Left hindlimb (tissue), 1 donor: ENCODE data around the gene ADCY3.
"Not testable (repeated sequence)": the region's sequence is repeated elsewhere in the genome, so short reads cannot be mapped to it uniquely, and the experiment has no call there.

Source experiments
- DNase-seq: peaks from one replicate; pipeline ENCODE4 v3.0.0-alpha.2; 2018

ADCY3 gene

DNA sequence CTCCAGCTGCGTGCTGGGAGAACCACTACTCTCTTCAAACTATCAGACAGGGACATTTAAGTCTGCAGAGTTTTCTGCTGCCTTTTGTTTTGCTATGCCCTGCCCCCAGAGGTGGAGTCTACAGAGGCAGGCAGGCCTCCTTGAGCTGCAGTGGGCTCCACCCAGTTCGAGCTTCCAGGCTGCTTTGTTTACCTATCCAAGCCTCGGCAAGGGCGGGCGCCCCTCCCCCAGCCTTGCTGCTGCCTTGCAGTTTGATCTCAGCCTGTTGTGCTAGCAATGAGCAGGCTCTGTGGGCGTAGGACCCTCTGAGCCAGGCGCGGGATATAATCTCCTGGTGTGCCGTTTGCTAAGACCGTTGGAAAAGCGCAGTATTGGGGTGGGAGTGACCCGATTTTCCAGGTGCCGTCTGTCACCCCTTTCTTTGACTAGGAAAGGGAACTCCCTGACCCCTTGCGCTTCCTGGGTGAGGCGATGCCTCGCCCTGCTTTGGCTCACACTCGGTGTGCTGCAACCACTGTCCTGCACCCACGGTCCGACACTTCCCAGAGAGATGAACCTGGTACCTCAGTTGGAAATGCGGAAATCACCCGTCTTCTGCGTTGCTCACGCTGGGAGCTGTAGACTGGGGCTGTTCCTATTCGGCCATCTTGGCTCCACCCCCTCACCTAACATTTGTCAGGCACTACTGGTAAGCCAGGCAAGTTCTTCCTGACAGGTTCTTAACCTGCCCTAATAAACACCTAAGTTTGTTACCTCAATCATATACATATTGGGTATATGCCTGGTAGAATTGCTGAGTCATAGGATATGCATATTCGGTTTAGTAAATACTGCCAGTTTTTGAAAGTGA lies 114.0 kb downstream of the ADCY3 start:
- DNase-seq, result not testable (repeated sequence)

DNA sequence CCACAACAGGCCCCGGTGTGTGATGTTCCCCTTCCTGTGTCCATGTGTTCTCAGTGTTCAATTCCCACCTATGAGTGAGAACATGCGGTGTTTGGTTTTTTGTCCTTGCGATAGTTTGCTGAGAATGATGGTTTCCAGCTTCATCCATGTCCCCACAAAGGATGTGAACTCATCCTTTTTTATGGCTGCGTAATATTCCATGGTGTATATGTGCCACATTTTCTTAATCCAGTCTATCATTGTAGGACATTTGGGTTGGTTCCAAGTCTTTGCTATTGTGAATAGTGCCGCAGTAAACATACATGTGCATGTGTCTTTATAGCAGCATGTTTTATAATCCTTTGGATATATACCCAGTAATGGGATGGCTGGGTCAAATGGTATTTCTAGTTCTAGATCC lies 119.5 kb downstream of the ADCY3 start:
- not testable (repeated sequence) for DNase-seq

DNA sequence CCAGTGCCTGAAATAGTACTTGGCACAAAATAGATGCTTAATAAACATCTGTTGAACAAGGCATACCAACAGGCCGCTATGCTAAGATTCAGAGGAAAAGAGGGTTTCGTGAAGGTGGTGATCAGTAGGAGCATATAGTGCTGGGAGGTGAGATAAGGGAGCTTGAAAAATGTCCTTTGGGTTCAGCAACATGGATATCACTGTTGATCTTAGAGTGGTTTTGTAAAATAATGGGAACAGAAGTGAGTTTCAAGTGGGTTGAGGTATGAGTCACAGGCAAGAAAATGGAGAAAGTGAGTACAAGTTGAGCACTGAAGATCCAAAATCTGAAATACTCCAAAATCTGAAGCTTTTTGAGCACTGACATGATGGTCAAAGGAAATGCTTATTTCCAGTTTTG lies 122.4 kb downstream of the ADCY3 start:
- no peak for DNase-seq

DNA sequence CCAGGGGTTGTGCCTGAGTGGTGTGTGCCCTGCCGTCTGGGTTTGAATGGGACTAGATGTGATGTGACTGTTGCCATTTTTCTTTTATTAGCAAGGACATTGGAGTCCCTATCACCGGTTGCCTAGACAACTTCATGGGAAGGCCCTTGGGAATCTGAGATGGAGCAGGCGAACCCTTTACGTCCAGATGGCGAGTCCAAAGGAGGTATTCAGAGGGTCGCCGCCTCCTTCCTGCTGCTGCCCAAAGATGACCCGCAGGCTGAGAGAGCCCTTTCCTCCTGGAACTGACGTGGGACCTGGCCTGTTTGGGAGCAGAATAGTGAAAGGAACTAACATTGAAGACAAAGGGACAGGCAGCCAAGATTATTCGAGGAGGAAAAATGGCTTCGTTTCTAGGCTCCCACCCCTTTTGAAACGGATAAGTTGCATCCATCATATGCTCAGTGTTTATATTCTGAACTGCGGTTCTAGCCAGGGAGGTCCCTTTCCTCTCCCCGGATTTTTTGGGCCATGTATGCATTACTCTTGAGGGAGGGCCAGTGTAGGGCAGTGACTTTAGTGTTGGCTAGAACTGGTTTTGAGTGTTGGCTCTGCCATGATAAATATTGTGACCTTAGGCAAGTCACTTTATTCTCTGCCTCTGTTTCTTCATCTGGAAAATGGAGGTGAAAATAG lies 126.1 kb downstream of the ADCY3 start:
- DNase-seq, result peak; percentile 53

DNA sequence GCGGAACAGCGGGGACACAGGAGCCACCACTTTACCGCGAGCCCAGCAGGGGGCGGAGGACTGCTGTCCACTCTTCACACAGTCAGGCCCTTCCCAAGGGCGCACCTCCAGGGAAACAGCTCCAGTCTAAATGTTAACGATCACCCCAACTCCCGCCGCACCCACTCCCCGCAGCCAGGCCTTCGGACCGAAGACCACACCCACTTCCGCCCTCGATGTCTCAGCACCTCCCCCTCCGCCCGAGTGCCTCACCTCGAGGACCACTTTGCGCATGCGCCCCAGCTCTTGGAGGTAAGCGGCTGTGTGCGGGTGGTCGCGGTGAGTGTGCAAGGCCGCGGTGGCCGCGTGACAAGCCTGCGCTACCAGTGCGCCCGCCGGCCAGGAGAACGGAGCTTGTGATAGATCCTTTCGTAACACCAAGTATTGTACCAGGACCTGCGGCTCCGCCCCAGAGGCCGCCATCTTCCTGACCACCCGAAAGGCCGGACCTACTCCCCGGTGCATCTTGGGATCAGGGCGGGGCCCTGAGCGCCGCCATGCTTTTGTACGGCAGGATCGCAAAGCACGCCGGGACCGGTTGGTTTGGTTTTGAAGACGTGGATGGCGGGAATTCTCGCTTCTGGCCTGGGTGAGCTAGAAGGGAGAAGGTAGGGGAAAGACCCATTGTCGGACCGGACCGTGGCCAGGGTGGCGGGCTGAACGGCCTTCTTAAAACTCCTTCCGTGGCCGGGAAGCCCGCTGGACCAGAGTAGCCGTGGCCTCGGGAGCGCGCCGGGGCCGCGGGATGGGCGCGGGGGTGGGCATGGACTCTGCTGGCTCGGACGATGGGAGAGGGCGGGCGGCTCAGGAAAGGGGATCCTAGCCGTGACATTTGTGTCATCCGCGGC lies 126.9 kb downstream of the ADCY3 start, which contains the start of the genes CENPO and PTRHD1:
CENPO (plus strand) TSS at position 552 of the 887 bp plus-strand sequence. CDS start 495 bp downstream, outside the sequence.
PTRHD1 (minus strand) TSS at position 518 of the 887 bp plus-strand sequence; CDS start at position 504, 14 bp downstream.
- peak; percentile 98 for DNase-seq

DNA sequence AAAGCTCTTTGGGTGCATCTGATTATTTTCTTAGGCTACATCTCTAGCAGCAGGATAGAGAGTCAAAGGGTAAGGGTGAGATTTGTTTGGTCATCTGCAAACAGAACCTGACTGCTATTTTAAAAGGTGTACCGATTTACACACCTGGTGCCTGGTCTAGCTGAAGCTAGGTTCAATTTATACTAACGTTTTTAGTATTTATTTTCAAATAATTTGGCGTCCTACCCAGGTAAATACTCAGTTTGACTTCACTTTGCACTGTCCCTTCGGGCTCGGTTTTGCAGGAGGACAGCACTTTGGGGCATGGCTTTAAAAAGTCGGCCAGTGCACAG lies 127.5 kb downstream of the ADCY3 start:
- DNase-seq, result no peak

DNA sequence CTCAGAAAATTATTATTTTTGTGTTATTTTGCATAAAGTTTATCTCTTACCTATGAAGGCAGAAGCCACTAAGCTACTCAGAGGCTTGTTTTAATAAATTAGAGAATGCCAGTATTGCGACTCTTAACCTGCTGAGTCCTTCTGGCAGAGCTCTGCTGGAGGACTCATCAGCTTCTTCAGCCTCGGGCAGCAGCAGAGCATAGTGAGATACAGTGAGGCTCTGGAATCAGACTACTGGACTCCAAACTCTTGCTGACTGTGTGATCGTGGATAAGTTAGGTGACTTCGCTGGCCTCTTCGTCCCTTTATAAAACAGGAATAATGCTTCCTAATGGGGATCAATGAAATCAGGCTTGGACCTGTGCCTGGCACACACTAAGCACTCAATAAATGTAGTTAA lies 128.6 kb downstream of the ADCY3 start:
- DNase-seq, result no peak

DNA sequence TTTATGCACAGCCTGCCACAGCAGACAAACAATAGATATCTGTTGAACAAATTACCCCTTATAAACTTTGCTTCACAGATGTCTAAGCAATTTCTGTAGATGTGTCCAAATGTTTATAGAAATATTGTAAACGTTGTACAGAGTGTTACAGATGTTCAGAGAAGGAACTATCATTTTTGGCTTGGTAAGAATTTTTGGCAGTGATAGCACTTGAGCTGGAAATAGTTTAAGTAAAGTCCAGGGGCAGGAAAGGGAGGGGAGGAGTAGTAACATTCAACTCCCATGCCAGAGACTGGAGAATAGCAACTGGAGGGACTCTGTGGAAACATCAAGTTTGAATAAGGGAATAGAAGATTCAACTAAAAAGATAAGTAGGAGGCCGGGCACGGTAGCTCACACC lies 131.2 kb downstream of the ADCY3 start:
- no peak for DNase-seq

DNA sequence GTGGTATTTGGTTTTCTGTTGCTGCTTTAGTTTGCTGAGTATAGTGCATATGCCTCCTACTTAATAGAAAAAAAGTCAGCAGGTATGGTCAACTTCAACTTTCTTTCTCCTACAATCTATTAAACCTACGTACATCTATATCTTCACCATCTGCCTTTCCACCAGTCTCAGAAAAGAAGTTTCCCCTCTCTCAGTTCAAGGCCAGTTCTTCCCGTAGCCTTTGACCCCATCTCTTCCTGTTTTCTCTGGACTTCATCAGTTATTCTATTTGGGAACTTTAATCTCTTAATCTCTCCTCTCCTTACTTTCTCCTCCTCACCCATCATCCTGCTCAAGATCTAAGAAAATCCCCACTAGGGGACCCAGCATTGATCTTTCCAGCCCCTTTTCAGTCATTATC lies 132.5 kb downstream of the ADCY3 start:
- DNase-seq, result no peak

DNA sequence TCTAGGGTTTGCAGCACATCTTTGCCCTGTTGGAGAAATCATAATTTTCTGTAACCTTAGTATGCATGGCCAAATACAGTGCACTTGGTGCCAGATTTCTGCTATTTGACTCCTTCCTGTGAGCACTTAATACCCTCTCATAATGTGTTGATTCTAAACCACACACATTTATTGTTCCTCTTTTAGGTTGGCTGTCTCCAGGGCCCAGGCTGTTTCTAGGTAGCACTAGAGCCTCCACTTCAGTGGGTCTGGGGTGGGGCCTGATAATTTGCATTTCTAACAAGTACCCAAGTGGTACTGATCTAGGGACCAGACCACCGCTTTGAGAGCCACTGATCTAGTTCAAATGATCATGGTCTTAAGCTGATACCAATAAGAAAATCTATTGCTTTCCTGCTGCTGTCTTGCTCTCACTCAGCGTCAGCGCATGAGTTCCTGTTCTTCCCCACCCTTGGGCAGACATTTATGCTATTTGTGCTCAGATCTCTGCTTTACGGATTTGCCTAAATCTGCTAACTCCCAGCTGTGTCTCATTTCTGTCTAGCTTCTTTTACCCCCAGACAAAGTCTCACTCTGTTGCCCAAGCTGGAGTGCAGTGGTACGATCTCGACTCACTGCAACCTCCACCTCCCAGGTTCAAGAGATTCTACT lies 134.2 kb downstream of the ADCY3 start:
- DNase-seq, result no peak

DNA sequence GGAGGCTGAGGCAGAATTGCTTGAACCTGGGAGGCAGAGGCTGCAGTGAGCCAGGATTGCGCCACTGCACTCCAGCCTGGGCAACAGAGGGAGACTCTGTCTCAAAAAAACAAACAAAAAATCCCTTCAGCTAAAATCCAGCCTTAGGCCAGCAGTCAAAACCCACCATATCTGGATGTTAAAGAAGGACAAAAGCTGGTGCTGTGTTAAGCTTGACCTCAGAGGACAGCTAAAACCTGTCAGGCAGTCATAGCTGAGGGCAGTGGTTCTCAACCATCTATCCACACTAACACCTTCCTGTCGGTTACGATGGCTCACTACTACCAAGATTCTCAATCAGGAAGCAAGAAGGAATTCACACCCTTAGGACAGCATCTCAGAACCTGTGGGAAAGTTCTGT lies 136.4 kb downstream of the ADCY3 start:
- no peak for DNase-seq

DNA sequence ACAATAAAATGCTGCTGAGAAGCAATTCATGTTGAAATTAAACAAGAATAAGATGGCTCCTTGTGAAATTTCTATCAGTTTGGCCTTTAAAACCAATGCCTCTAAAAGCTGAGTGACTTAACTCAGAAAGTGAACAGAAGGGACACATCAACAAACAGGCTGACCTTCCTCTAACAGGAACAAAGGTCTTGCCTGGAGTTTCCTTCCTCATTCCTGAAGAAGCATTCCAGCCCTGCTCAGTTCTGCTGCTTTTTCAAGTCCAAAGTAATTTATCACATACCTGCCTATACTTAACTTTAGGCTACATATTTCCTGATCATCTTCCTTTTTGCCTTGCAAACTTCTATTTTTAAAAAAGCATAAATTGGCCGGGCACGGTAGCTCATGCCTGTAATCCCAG lies 140.9 kb downstream of the ADCY3 start:
- DNase-seq, result no peak

DNA sequence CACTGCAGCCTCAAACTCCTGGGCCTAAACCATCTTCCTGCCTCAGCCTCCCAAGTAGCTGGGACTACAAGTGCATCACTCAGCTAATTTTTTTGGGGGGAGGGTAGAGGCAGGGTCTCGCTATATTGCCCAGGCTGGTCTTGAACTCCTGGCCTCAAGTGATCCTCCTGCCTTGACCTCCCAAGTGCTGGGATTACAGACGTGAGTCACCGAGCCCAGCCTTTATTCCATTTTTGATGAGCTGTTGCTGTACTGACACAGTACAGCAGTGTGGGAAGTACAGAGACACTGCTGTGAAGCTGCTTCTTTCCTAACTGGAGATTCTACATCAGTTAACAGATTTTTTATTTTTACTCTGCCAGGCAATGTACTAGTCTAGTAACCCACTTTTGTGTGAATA lies 145.7 kb downstream of the ADCY3 start:
- no peak for DNase-seq

DNA sequence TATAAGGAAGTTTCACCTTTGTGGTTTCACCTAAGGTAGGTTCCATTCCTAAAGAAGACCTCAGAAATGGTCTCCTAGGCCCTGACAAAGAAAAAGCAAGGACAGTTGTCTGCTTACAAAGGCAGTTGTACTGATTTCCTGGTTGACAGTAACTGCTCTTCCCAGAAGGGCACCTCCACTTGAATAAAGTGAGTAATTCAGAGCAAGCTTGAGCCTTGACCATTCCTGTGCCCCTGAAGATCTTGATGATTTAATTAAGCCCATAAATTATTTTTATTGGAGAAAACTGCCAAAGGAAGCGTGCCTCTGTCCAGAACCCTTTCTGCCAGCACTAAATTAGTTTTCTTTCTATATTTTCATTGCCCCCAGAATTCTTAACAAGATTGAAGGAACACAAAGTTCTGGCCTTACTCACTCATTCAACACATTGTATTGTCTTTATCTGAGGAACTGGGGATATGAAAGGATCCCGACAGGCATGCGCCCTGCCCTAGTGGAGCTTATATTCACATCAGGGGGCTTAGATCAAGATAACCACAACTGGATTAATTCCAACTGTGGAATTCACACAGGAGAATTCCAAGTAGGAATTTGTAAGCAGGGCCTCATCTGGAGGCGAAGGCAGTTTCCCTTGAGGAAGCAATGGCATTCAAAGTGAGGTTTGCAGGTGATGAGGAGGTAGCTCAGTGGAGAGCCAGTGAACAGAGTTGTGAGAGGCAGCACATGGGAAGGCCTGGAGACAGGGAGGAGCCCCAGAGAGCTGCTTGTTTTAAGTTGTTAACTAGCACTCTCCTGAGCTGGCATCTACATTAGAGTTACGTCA lies 148.1 kb downstream of the ADCY3 start:
- no peak for DNase-seq

DNA sequence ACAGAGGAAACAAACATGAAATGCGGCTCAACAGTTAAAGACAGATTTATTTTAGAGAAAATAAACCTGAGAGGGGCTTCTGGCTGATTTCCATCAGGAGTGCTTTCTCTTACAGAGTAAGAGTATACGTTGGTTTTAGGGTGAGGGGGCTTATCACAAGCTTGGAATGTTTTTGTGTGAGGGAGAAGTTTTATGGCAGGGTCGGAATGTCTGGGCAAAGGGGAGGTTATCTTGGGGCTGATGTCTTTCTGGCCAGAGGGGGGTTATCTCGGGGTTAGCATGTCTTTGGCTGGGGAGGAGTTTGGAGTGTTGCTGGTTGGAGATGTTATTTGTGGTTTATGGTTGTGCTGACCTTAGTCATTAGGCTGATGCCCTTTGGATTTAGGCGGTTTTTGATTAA lies 149.0 kb downstream of the ADCY3 start:
- no peak for DNase-seq
